Stimulated activated effector memory CD8-positive, alpha-beta T cell treated with anti-CD3 and anti-CD28 coated beads, Interleukin-12 subunit alpha, Interleukin-12 subunit beta, amount 100 ng/mL, for 72 hours (primary cell): Measurements from ENCODE around the gene PDGFRB.

Source experiments
- ATAC-seq: fragments of 150-1000 bp; cut with Tn5 transposase; 2 replicates; pipeline ENCODE4 v1.10.0; 2021
- DNase-seq, 2 donors: peaks; one replicate each; pipeline ENCODE4 v3.0.0; 2021 to 2022; ENCODE audit warnings: low spot score in 2 of 2
- H3K27ac Mint-ChIP-seq: one replicate; pipeline ENCODE4 v1.8.0; 2022; ENCODE audit warnings: mild to moderate bottlenecking, mixed read lengths
- H3K36me3 Mint-ChIP-seq: one replicate; pipeline ENCODE4 v1.8.0; 2022; ENCODE audit warnings: mild to moderate bottlenecking, mixed read lengths
- H3K4me1 Mint-ChIP-seq: one replicate; pipeline ENCODE4 v1.8.0; 2022; ENCODE audit warnings: mixed read lengths
- H3K4me3 Mint-ChIP-seq: one replicate; pipeline ENCODE4 v1.8.0; 2022; ENCODE audit warnings: mild to moderate bottlenecking, mixed read lengths
- H3K9me3 Mint-ChIP-seq: one replicate; pipeline ENCODE4 v1.8.0; 2022; ENCODE audit warnings: mixed read lengths

The PDGFRB gene

DNA sequence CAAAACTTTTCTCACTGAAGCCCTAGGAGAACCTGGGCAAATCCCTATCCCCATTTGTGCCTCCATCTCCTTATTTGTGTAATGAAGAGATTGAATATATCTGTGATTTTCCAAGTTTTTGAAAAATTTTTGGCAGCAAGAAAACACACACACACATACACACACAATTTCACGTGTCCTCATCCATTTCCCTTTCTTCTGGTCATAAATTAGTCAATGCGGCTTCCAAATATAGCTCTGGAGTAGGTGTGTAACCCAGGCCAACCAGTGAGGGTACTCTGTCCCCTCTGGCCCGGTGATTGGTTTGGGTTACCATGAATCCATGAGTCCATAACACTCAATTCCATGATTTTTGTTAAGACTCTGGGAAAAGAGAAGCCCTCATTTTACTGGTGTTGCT lies 82.0 kb downstream of the PDGFRB start:
- H3K4me1 Mint-ChIP-seq, result peaks cover 2% of the 10 kb centered on the region

DNA sequence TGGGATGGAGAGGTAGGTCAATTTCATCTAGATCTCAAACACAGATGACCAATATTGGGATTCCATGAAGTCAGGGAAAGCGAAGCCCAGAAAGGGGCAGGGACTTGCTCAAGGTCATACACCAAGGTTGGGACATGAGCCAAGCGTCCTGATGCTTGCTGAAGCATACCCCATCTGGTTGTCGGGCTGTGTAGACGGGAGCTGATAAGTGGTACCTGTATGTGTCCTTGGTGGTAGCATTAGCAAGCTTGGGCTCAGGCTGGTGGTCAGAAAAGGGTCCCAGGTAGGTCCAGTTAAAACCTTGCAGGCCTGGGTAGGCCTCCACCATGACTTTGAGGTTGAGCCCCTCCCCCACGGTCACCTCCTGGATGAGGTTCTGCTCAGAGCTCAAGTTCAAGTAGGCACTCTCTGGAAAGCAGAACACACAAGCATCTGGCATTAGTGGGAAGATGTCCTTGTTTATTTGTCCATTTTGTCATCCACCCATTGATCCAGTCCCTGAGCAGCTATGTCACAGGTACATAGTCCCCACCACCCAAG lies 82.5 kb downstream of the PDGFRB start:
- ATAC-seq (no peak), DNase-seq (no peak)
- Mint-ChIP-seq H3K4me1 (peaks cover 6% of the 10 kb centered on the region), H3K36me3 (no peaks in the 10 kb centered on the region), H3K9me3 (no peaks in the 10 kb centered on the region), H3K27ac (no peak overlapping the region), H3K4me3 (no peak overlapping the region)

More for the DNA sequence above, 82.0 kb downstream of the PDGFRB start:
- ATAC-seq (no peak), DNase-seq (no peak)
- no peak overlapping the region for H3K27ac Mint-ChIP-seq
- no peaks in the 10 kb centered on the region for H3K36me3 Mint-ChIP-seq
- H3K9me3 Mint-ChIP-seq, result no peaks in the 10 kb centered on the region
- no peak overlapping the region for H3K4me3 Mint-ChIP-seq

DNA sequence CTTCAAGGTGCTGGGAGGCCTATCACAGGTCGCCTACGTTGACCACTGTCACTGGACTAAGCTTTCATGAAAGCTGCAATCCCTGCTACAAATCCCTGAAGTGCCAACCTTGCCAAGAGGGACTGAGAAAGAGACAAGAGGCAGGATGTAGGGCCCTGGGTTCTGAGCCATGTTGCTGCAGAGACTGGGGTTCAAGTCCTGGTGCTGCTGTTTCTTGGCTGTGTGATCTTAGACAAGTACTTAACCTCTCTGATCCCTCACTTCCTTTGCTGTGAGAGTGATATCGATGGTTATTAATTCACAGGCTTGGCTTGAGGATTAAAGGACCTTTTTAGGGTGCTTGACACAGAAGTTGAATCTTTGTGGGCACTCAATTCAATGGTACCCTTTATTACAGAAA lies 84.8 kb downstream of the PDGFRB start:
- Mint-ChIP-seq H3K4me1 (peaks cover 21% of the 10 kb centered on the region), H3K27ac (no peak overlapping the region), H3K36me3 (no peaks in the 10 kb centered on the region), H3K4me3 (no peak overlapping the region), H3K9me3 (no peaks in the 10 kb centered on the region)
- DNase-seq (no peak), ATAC-seq (no peak)

DNA sequence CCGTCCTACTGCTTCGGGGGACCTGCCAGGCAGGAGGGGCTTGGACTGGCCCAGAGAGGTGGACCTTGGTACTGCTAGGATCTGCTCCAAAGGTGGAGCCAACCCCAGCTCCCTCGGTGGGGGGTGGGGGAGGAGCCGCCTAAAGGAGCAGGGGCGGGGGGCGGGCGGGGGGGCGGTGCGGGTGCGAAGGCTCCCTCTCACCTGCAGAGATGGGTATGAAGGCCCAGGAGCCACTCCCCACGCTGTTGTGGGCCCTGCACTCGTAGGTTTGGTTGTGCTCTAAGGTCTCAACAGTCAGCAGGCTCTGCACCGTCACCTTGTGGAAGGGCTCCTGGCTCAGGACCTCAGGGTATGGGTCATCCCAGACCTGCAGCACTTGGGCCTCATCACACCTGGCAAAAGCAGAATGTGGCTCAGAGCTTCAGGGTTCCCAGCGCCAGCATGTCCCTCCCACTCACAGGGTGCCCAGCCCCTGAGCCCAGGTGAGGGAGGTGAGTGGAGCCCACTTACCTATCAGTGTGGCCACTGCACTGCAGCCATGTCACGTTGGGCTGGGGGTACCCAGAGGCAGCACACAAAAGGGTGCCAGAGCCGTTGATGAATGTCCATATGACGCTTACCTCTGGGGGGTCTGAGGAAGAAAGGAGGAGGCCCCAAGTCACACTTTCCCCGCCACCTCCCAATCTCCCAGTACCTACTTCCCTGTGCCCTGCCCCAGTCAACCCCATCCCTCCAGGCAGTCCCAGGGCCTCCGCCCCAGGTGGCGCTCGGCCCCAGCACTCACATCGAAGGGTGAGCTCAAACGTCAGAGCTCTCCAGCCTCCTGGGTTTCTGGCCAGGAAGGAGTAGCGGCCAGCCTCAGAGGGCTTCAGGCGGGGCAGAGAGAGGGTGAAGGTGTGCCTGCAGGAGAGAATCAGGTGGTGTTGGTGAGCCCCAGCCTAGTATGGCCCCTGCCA lies 85.7 kb downstream of the PDGFRB start:
- Mint-ChIP-seq H3K36me3 (no peaks in the 10 kb centered on the region), H3K4me1 (peaks cover 21% of the 10 kb centered on the region), H3K27ac (no peak overlapping the region), H3K4me3 (no peak overlapping the region), H3K9me3 (no peaks in the 10 kb centered on the region)
- ATAC-seq (no peak), DNase-seq (no peak)

DNA sequence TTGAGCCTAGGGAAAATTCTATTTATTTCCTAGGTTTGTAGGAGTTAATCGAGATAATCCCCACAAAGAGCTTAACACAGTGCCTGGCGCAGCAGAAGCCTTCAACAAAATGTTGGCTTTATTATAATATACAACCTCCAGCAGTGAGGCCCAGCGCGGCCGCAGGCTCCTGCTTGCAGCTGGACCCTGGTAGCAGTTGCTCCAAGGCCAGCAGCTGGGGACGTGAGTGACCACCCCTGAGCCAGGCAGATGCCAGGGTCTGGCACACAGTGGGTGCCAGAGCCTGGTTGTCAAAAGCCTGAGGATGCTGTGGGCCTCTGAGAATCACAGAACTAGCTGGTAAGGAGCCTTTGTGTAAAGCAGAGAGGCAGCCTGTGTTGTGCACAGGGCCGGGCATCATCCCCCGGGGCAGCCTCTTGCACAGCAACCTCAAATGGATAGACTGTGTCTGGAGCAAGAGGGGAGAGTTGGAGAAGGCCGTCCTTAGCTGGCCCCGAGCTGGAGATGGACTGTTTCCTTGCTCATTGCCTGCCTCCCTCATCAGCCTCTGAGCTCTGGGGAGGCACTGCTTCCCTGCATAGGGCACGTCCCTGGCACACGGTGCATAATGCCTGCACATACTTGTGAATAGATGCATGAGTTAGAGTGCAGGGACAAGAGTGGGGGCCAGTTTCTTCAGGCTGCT lies 86.5 kb downstream of the PDGFRB start:
- no peak for ATAC-seq
- DNase-seq, result no peak
- Mint-ChIP-seq H3K9me3 (no peaks in the 10 kb centered on the region), H3K27ac (no peak overlapping the region), H3K4me1 (peaks cover 21% of the 10 kb centered on the region), H3K36me3 (no peaks in the 10 kb centered on the region), H3K4me3 (no peak overlapping the region)

DNA sequence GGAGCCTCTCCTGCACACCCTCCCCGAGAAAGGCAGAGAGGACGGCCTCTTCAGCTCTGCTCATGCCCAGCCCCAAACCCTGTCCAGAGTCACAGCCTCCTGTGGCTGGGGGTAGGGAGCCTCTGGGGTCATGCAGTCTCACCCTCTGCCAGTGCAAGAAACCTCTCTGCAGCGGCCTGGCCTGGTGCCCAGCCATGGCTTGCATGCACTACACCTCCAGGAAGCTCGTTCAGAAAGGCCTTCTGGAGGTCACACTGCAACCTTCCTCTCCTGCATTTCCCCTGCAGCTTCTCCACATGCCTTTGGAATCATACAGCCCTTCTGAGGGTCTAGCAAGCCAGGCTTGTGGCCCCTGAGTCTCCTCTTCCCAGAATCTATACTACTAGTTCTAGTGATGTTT lies 87.2 kb downstream of the PDGFRB start:
- no peak overlapping the region for H3K27ac Mint-ChIP-seq
- peaks cover 21% of the 10 kb centered on the region for H3K4me1 Mint-ChIP-seq

DNA sequence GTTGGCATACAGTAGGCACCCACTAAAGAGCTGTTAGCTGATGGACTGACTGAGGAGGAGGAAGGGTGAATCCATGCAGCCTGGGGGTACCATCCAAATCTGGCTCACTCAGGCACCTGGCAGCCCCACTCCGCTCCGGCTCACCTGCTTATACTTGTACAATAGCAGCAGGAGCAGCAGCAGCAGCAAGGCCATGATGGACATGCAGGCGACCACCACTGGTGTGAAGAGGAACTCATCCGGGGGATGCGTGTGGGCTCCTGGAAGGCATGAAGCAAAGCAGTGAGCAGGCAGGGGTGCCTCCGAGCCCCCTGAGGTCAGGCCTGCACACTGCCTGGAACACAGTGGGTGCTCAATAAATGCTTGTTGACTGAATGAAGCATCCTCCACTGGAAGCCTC lies 87.6 kb downstream of the PDGFRB start:
- H3K9me3 Mint-ChIP-seq, result no peaks in the 10 kb centered on the region
- DNase-seq (no peak), ATAC-seq (no peak)
- H3K4me1 Mint-ChIP-seq, result peaks cover 21% of the 10 kb centered on the region
- H3K4me3 Mint-ChIP-seq, result no peak overlapping the region
- no peaks in the 10 kb centered on the region for H3K36me3 Mint-ChIP-seq
- no peak overlapping the region for H3K27ac Mint-ChIP-seq

More for the DNA sequence above, 87.2 kb downstream of the PDGFRB start:
- Mint-ChIP-seq H3K9me3 (no peaks in the 10 kb centered on the region), H3K36me3 (no peaks in the 10 kb centered on the region), H3K4me3 (no peak overlapping the region)
- no peak for ATAC-seq
- no peak for DNase-seq

DNA sequence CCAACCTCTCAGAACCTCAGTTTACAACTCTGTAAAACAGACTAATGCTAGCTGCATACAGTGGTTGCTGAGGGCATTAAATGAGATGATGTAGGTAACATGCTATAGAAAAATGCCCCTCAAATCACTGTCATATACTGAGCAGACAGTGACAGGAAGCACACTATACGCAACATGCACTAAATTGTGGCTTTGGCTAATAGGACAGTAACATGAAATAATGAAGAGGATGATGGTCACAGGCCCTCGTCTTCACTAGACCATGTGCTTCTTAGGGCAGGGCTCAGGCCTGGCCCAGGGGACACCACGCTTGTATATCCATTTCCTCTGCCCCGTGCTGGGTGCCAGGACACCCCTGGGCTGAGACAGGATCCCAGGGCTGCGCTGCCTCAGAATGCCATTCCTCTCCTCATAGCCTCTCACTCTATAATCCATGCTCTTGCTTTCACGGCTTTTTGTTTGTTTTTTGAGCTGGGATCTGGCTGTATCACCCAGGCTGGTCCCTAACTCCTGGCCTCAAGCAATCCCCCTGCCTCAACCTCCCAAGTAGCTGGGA lies 88.2 kb downstream of the PDGFRB start:
- ATAC-seq (peak; percentile 45), DNase-seq (no peak)
- H3K4me3 Mint-ChIP-seq, result no peak overlapping the region
- H3K9me3 Mint-ChIP-seq, result no peaks in the 10 kb centered on the region
- peak overlapping the region; percentile 77 for H3K27ac Mint-ChIP-seq
- no peaks in the 10 kb centered on the region for H3K36me3 Mint-ChIP-seq
- H3K4me1 Mint-ChIP-seq, result peaks cover 21% of the 10 kb centered on the region

DNA sequence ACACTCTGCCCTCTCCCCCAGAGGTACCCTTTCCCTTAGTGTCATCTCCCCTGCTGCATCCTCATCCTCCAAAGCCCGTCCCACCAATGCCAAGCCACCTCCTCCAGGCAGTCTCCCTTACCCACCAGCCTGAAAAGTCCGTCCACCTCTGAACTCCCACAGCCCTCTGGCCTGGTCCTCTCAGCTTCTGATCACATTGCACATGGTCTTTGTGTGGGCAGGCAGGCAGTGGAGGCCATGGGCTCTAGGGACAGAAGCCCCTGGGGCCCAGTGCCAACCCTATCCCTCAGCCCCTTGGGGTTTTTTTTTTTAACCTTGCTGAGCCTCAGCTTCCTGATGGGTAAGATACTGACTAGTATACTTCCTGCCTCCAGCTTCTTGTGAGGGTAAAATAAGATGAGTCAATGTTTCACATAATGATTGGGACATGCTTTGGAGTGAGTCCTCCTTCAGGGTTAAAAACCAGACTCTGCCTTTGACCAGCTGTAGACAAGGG lies 88.7 kb downstream of the PDGFRB start:
- ATAC-seq, result peak; percentile 92
- DNase-seq, result peak in 1 of 2 donors; percentile 57
- Mint-ChIP-seq H3K4me3 (peak overlapping the region; percentile 30), H3K36me3 (no peaks in the 10 kb centered on the region), H3K9me3 (no peaks in the 10 kb centered on the region), H3K4me1 (peaks cover 21% of the 10 kb centered on the region), H3K27ac (peak overlapping the region; percentile 77)

DNA sequence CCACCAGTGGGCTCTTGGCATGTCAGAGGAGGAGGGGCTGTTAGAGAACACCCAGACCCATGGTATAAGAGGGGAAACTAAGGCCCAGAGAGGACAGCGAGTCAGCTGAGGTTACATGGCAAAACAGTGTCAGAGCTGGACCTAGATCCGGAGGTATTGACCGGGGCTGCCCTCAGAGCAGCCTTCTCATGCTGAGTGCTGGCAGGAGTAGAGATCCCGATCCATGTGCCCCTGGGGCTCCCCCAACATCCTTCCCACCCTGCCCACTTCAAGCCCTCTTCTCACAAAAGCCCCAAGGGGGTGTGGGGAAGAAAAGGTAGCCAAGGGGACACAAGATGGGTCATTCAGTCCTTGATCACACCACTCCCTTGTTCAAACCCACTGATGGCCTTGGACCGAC lies 89.2 kb downstream of the PDGFRB start:
- Mint-ChIP-seq H3K4me3 (peak overlapping the region; percentile 30), H3K4me1 (peaks cover 21% of the 10 kb centered on the region), H3K36me3 (no peaks in the 10 kb centered on the region), H3K9me3 (no peaks in the 10 kb centered on the region), H3K27ac (peak overlapping the region; percentile 77)
- DNase-seq, result no peak
- no peak for ATAC-seq

DNA sequence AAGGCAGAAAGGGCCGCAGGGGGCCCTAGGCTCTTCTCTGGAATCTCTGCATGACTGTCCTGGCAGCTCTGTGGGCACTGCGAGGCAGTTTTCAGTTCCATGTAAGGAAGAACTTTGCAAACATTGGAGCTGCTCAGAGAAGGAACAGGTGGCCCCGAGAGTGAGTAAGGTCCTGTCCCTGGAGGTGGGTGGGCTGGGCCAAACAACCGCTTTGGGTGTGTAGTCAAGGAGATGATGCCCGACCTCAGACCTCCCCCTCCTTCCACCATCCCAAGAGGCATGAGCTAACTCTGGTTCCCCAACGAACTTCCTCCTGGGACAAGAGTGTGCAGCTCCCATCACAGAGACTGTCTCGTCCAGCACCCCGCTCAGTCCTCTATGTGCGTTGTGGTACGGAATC lies 89.8 kb downstream of the PDGFRB start:
- ATAC-seq (no peak), DNase-seq (no peak)
- H3K27ac Mint-ChIP-seq, result no peak overlapping the region
- H3K4me1 Mint-ChIP-seq, result peaks cover 21% of the 10 kb centered on the region
- H3K4me3 Mint-ChIP-seq, result no peak overlapping the region
- no peaks in the 10 kb centered on the region for H3K36me3 Mint-ChIP-seq
- H3K9me3 Mint-ChIP-seq, result no peaks in the 10 kb centered on the region

DNA sequence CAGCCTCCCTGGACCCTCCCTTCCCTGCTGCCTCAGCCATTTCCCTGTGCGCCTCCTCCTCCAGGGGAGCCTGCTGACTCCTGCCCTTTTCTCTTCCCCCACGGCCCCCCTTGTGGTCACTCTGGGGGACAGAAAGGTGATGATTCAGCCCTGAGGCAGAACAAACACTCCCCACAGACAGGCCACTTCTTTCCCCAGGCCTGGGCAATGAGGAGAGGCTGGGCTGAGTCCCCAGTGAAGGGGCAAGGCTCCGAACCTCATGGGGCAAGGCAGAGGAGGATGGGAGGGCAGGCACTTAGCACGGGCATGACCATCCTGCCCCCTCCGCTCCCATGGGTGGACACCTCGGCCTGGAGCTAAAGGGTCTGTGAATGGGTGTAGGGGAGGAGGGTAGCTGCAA lies 90.3 kb downstream of the PDGFRB start:
- ATAC-seq, result no peak

DNA sequence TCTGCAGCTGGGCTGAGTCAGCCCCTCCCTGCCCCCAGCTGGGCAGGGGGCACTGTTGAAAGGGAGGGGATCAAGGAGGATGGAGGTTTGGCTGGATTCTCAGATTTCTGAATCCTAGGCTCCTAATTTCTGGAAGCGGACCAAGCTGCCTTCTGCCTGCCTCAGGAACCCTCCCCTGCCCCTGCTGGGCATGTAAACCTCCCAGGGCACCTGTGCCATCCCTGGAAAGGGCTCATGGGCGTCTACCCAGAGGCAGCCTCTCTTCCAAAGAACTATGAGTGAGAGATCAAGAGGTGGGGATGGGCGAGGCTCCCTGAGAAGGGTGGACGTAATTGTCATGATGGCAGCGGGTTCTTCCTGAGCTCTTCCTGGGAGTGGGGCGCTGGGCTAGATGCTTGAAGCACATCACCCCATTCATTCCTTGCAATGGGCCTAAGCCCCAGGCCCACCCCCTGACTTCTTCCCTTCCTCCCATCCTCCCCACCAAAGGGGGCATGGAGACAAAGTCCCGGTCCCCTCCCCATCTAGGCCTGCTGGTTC lies 90.9 kb downstream of the PDGFRB start:
- no peaks in the 10 kb centered on the region for H3K9me3 Mint-ChIP-seq
- H3K27ac Mint-ChIP-seq, result peak overlapping the region; percentile 12
- no peaks in the 10 kb centered on the region for H3K36me3 Mint-ChIP-seq
- DNase-seq (no peak), ATAC-seq (no peak)
- H3K4me1 Mint-ChIP-seq, result peaks cover 21% of the 10 kb centered on the region
- H3K4me3 Mint-ChIP-seq, result no peak overlapping the region

More for the DNA sequence above, 90.3 kb downstream of the PDGFRB start:
- Mint-ChIP-seq H3K4me1 (peaks cover 21% of the 10 kb centered on the region), H3K36me3 (no peaks in the 10 kb centered on the region), H3K4me3 (no peak overlapping the region), H3K9me3 (no peaks in the 10 kb centered on the region), H3K27ac (no peak overlapping the region)
- DNase-seq, result no peak
